Keratinocyte (primary cell): ENCODE data around the gene MAD1L1. TPM values are rescaled to one million over a fixed set of nuclear protein-coding genes. Genes with fewer than 3 reads are reported as not detected.

Source experiments
- DNase-seq: peaks from one replicate; pipeline ENCODE4 v3.0.0-alpha.2; 2011; ENCODE audit warnings: low read depth, missing footprints, low spot score
- FAIRE-seq: peaks from 2 replicates; lab custom pipeline; 2011; peaks lifted over from hg19 to GRCh38; lab: Jason Lieb, UNC
- H2AFZ ChIP-seq: 2 replicates; pipeline ENCODE4 v1.6.0; 2012; ENCODE audit warnings: low read length, control low read depth, inconsistent platforms; ENCODE audit not compliant: control insufficient read depth
- H3K27ac ChIP-seq: 2 replicates; pipeline ENCODE4 v1.5.1; 2011; ENCODE audit warnings: low read length; ENCODE audit not compliant: control insufficient read depth, insufficient read depth
- H3K27me3 ChIP-seq: 3 replicates; pipeline ENCODE4 v1.6.0; 2011; ENCODE audit warnings: low read length; ENCODE audit not compliant: control insufficient read depth, insufficient read depth; ENCODE audit errors: extremely low read depth
- H3K36me3 ChIP-seq, 2 experiments: 2 replicates in 1 of 2; 3 replicates in 1 of 2; pipeline ENCODE4 v1.5.1; 2011; ENCODE audit warnings: low read length in 2 of 2, mild to moderate bottlenecking in 1 of 2; ENCODE audit not compliant: control insufficient read depth in 2 of 2, insufficient read depth in 2 of 2; ENCODE audit errors: extremely low read depth in 1 of 2
- H3K4me1 ChIP-seq: 3 replicates; pipeline ENCODE4 v1.5.1; 2011; ENCODE audit warnings: low read length; ENCODE audit not compliant: control insufficient read depth, insufficient read depth; ENCODE audit errors: extremely low read depth
- H3K4me2 ChIP-seq: 3 replicates; pipeline ENCODE4 v1.6.0; 2011; ENCODE audit warnings: low read depth, low read length; ENCODE audit not compliant: control insufficient read depth, insufficient read depth; ENCODE audit errors: extremely low read depth
- H3K4me3 ChIP-seq, 3 experiments: fragments of 200-600 bp in 1 of 3; sonication (generic) in 1 of 3; 2 replicates in 2 of 3; 3 replicates in 1 of 3; pipeline ENCODE4 v1.5.1; 2011 to 2016; ENCODE audit warnings: low read length in 3 of 3, mild to moderate bottlenecking in 3 of 3, control low read depth in 2 of 3, inconsistent platforms in 1 of 3, low read depth in 1 of 3, mixed read lengths in 1 of 3, mixed run types in 1 of 3, moderate library complexity in 1 of 3; ENCODE audit not compliant: control insufficient read depth in 2 of 3, insufficient read depth in 2 of 3; ENCODE audit errors: extremely low read depth in 1 of 3
- H3K79me2 ChIP-seq: 2 replicates; pipeline ENCODE4 v1.6.0; 2012; ENCODE audit warnings: low read length; ENCODE audit not compliant: control insufficient read depth, insufficient read depth
- H3K9ac ChIP-seq: 3 replicates; pipeline ENCODE4 v1.6.0; 2011; ENCODE audit warnings: low read length; ENCODE audit not compliant: control insufficient read depth, insufficient read depth; ENCODE audit errors: extremely low read depth
- H3K9me1 ChIP-seq: 3 replicates; pipeline ENCODE4 v1.6.0; 2011; ENCODE audit warnings: low read length; ENCODE audit not compliant: control insufficient read depth, insufficient read depth; ENCODE audit errors: extremely low read depth
- H3K9me3 ChIP-seq: 2 replicates; pipeline ENCODE4 v1.5.1; 2012; ENCODE audit warnings: low read depth, low read length; ENCODE audit not compliant: control insufficient read depth
- H4K20me1 ChIP-seq: 3 replicates; pipeline ENCODE4 v1.6.0; 2011; ENCODE audit warnings: low read length; ENCODE audit not compliant: control insufficient read depth, insufficient read depth; ENCODE audit errors: extremely low read depth
- CTCF ChIP-seq, 3 experiments: IDR thresholded peaks in 1 of 3; conservative IDR thresholded peaks in 1 of 3; optimal IDR thresholded peaks in 1 of 3; 2 replicates in 2 of 3; 3 replicates in 1 of 3; pipeline versions ENCODE3 to v1.5.1; 2011; ENCODE audit warnings: low read length in 3 of 3, mild to moderate bottlenecking in 3 of 3, moderate library complexity in 2 of 3, control low read depth in 1 of 3, inconsistent platforms in 1 of 3; ENCODE audit not compliant: insufficient read depth in 2 of 3; ENCODE audit errors: extremely low read depth in 1 of 3
- EZH2 ChIP-seq: IDR thresholded peaks from one replicate; pipeline ENCODE4 v1.6.1; 2012; ENCODE audit warnings: inconsistent platforms, mild to moderate bottlenecking, low read length, moderate library complexity
- dilution Hi-C: fragments of 300-500 bp; cut with MboI; formaldehyde crosslinking; loops from one replicate; pipeline ENCODE4 v1.7.0; 2020; ENCODE audit warnings: low sequenced_read_pairs; ENCODE audit not compliant: extremely low pct_ligation_motif_present
- polyA plus RNA-seq, 5 experiments: library from polyadenylated mRNA; depleted of rRNA in 3 of 5; stranded (reverse) in 3 of 5; stranded (forward) in 1 of 5; unstranded in 1 of 5; fragments of >200 nt; gene quantifications; 1 replicate in 1 of 5; 2 replicates in 3 of 5; 3 replicates in 1 of 5; pipeline versions ENCODE4 v1.2.1 to v1.2.3, GENCODE V29; 2011 to 2012; ENCODE audit warnings: missing spikeins in 2 of 5, low read depth in 1 of 5, low replicate concordance in 1 of 5

MAD1L1 gene
- polyA plus RNA-seq, 1 donor (not counting 4 experiments of a cell fraction or from before 2014, with no cell fraction given), result 18.0 TPM

- Histone ChIP-seq H3K27ac (no peak overlapping the region), H3K79me2 (no peaks in the 10 kb centered on the region), H3K9me1 (no peaks in the 10 kb centered on the region), H3K9ac (no peak overlapping the region), H3K9me3 (no peaks in the 10 kb centered on the region), H3K36me3 (peaks cover 7 to 14% of the 10 kb centered on the region in 2 experiments), H4K20me1 (no peaks in the 10 kb centered on the region), H3K4me2 (no peak overlapping the region), H3K4me3 (no peak overlapping the region), H3K4me1 (no peaks in the 10 kb centered on the region), H3K27me3 (no peaks in the 10 kb centered on the region), H2AFZ (no peak overlapping the region)
- DNase-seq, result no peak
- TF ChIP-seq CTCF (optimal IDR thresholded peaks at IDR 0.05 in 1 of 3, IDR thresholded peaks at IDR 0.05 in 1 of 3, conservative IDR thresholded peaks at IDR 0.05 in 1 of 3; ENCODE audit: extremely low read depth in 1 of 3, insufficient read depth in 2 of 3, low read length in 3 of 3), result no peak
- no peak for TF ChIP-seq EZH2
- FAIRE-seq, result no peak
- dilution Hi-C loops, result no loop called here
Measured at GRCh38 chr7:2203766-2204300, 28.9 kb downstream of the MAD1L1 start.

GRCh38 chr7:2202901-2203765 lies 29.6 kb downstream of the MAD1L1 start:
- Histone ChIP-seq H4K20me1 (no peaks in the 10 kb centered on the region), H3K4me3 (no peak overlapping the region), H2AFZ (no peak overlapping the region), H3K9me1 (no peaks in the 10 kb centered on the region), H3K79me2 (no peaks in the 10 kb centered on the region), H3K27me3 (no peaks in the 10 kb centered on the region), H3K27ac (no peak overlapping the region), H3K4me2 (no peak overlapping the region), H3K9ac (no peak overlapping the region), H3K4me1 (no peaks in the 10 kb centered on the region), H3K9me3 (no peaks in the 10 kb centered on the region), H3K36me3 (peaks cover 4 to 12% of the 10 kb centered on the region in 2 experiments)
- DNase-seq, result no peak
- dilution Hi-C loops, result no loop called here
- no peak for TF ChIP-seq EZH2
- no peak for TF ChIP-seq CTCF (optimal IDR thresholded peaks at IDR 0.05 in 1 of 3, IDR thresholded peaks at IDR 0.05 in 1 of 3, conservative IDR thresholded peaks at IDR 0.05 in 1 of 3; ENCODE audit: extremely low read depth in 1 of 3, insufficient read depth in 2 of 3, low read length in 3 of 3)
- no peak for FAIRE-seq
